Jurkat, Clone E6-1 (cell line): Measurements from ENCODE around the gene CELF4.

ENCODE experiments used
- DNase-seq: peaks from one replicate; pipeline ENCODE4 v3.0.0-alpha.2; 2011; ENCODE audit warnings: low read depth, low spot score
- H3K4me3 ChIP-seq: 2 replicates; pipeline ENCODE4 v1.5.1; 2011; ENCODE audit warnings: mild to moderate bottlenecking, low read length, control low read depth, moderate library complexity

Gene CELF4

GRCh38 chr18:37266290-37266689 lies 299.3 kb downstream of the CELF4 start:
- H3K4me3 ChIP-seq: no peak overlapping the region
- DNase-seq: no peak

GRCh38 chr18:37265382-37265781 lies 300.2 kb downstream of the CELF4 start:
- no peak overlapping the region for H3K4me3 ChIP-seq
- no peak for DNase-seq

GRCh38 chr18:37264956-37265355 lies 300.6 kb downstream of the CELF4 start:
- no peak for DNase-seq
- H3K4me3 ChIP-seq: no peak overlapping the region

GRCh38 chr18:37261988-37262387 lies 303.6 kb downstream of the CELF4 start:
- DNase-seq: no peak
- no peak overlapping the region for H3K4me3 ChIP-seq

- no peak for DNase-seq
These were observed 304.3 kb downstream of the CELF4 start for GRCh38 chr18:37261246-37261840.

GRCh38 chr18:37260367-37261093 lies 305.1 kb downstream of the CELF4 start:
- DNase-seq: no peak

More at GRCh38 chr18:37261246-37261840, 304.3 kb downstream of the CELF4 start:
- no peak overlapping the region for H3K4me3 ChIP-seq

GRCh38 chr18:37259711-37260110 lies 305.9 kb downstream of the CELF4 start:
- no peak overlapping the region for H3K4me3 ChIP-seq
- DNase-seq: no peak

More at GRCh38 chr18:37260367-37261093, 305.1 kb downstream of the CELF4 start:
- no peak overlapping the region for H3K4me3 ChIP-seq

GRCh38 chr18:37258819-37259218 lies 306.8 kb downstream of the CELF4 start:
- no peak overlapping the region for H3K4me3 ChIP-seq
- no peak for DNase-seq

GRCh38 chr18:37258131-37258530 lies 307.5 kb downstream of the CELF4 start:
- no peak for DNase-seq
- no peak overlapping the region for H3K4me3 ChIP-seq

GRCh38 chr18:37254973-37255372 lies 310.6 kb downstream of the CELF4 start:
- no peak for DNase-seq
- H3K4me3 ChIP-seq: no peak overlapping the region

- no peak for DNase-seq
These were observed 311.3 kb downstream of the CELF4 start for GRCh38 chr18:37254236-37254754.

GRCh38 chr18:37253394-37254235 lies 312.0 kb downstream of the CELF4 start:
- no peak for DNase-seq
- H3K4me3 ChIP-seq: no peak overlapping the region

More at GRCh38 chr18:37254236-37254754, 311.3 kb downstream of the CELF4 start:
- H3K4me3 ChIP-seq: no peak overlapping the region

GRCh38 chr18:37252854-37253393 lies 312.7 kb downstream of the CELF4 start:
- no peak for DNase-seq
- H3K4me3 ChIP-seq: no peak overlapping the region

- DNase-seq: no peak
- H3K4me3 ChIP-seq: no peak overlapping the region
These were observed 313.3 kb downstream of the CELF4 start for GRCh38 chr18:37252342-37252741.

GRCh38 chr18:37251679-37252078 lies 313.9 kb downstream of the CELF4 start:
- no peak overlapping the region for H3K4me3 ChIP-seq
- DNase-seq: no peak

- DNase-seq: no peak
- no peak overlapping the region for H3K4me3 ChIP-seq
These were observed 315.5 kb downstream of the CELF4 start for GRCh38 chr18:37249895-37250618.

- DNase-seq: no peak
These were observed 316.3 kb downstream of the CELF4 start for GRCh38 chr18:37249171-37249886.

GRCh38 chr18:37248281-37248680 lies 317.3 kb downstream of the CELF4 start:
- no peak for DNase-seq
- no peak overlapping the region for H3K4me3 ChIP-seq

More at GRCh38 chr18:37249171-37249886, 316.3 kb downstream of the CELF4 start:
- H3K4me3 ChIP-seq: no peak overlapping the region
